ENCODE measurements around the gene LSM10.

DNA sequence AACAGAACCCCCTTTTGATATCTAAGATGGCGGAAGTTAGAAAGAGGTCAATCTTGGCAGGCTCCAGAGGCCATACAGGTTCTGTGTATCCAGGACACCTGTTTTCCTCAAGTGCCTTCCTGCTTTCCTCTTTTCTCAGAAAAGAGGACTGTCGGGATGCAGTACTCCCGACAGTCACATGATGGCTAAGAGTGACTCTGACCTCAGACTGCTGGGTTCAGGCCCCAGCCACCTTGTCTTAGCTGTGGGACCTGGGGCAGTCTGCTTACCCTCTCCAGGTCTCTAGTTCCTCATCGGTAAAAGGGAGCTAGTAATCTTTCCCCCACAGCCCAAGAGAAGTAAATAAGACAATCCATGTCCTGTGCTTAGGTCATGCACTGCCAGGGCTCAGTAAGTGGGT, 41.9 kb downstream of the LSM10 start:
- TF ChIP-seq, protein P1, sequence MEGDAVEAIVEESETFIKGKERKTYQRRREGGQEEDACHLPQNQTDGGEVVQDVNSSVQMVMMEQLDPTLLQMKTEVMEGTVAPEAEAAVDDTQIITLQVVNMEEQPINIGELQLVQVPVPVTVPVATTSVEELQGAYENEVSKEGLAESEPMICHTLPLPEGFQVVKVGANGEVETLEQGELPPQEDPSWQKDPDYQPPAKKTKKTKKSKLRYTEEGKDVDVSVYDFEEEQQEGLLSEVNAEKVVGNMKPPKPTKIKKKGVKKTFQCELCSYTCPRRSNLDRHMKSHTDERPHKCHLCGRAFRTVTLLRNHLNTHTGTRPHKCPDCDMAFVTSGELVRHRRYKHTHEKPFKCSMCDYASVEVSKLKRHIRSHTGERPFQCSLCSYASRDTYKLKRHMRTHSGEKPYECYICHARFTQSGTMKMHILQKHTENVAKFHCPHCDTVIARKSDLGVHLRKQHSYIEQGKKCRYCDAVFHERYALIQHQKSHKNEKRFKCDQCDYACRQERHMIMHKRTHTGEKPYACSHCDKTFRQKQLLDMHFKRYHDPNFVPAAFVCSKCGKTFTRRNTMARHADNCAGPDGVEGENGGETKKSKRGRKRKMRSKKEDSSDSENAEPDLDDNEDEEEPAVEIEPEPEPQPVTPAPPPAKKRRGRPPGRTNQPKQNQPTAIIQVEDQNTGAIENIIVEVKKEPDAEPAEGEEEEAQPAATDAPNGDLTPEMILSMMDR (IDR thresholded peaks at IDR 0.05 in 8 of 11, conservative IDR thresholded peaks at IDR 0.05 in 3 of 11) = no peak
- TF ChIP-seq POLR2A (IDR thresholded peaks at IDR 0.05) = no peak

Data from spleen (tissue), 7 donors.